Osteoblast (primary cell): Measurements from ENCODE around the gene NEDD4L. TPM values are rescaled to one million over a fixed set of nuclear protein-coding genes. Genes with fewer than 3 reads are reported as not detected.

Experiments used
- DNase-seq: peaks from one replicate; pipeline ENCODE4 v3.0.0; 2011; ENCODE audit warnings: low spot score, mixed read lengths; ENCODE audit not compliant: insufficient read length; ENCODE audit errors: missing footprints
- H2AFZ ChIP-seq: 2 replicates; pipeline ENCODE4 v1.6.0; 2011; ENCODE audit warnings: mild to moderate bottlenecking, low read length
- H3K27ac ChIP-seq: 2 replicates; pipeline ENCODE4 v1.5.1; 2011; ENCODE audit warnings: mild to moderate bottlenecking, low read depth, low read length, moderate library complexity
- H3K27me3 ChIP-seq: 2 replicates; pipeline ENCODE4 v1.6.0; 2012; ENCODE audit warnings: mild to moderate bottlenecking, control low read depth, inconsistent platforms, low read length, moderate library complexity; ENCODE audit not compliant: insufficient read depth
- H3K36me3 ChIP-seq: 2 replicates; pipeline ENCODE4 v1.5.1; 2011; ENCODE audit warnings: mild to moderate bottlenecking, low read length, control low read depth, moderate library complexity; ENCODE audit not compliant: insufficient read depth
- H3K4me1 ChIP-seq: 2 replicates; pipeline ENCODE4 v1.5.1; 2011; ENCODE audit warnings: mild to moderate bottlenecking, low read length, control low read depth, moderate library complexity; ENCODE audit not compliant: insufficient read depth
- H3K4me2 ChIP-seq: 2 replicates; pipeline ENCODE4 v1.6.0; 2011; ENCODE audit warnings: mild to moderate bottlenecking, low read length; ENCODE audit not compliant: insufficient read depth
- H3K4me3 ChIP-seq: fragments of 200-600 bp; sonication (generic); 3 replicates; pipeline ENCODE4 v1.5.1; 2012; ENCODE audit warnings: mild to moderate bottlenecking, low read length, inconsistent platforms; ENCODE audit not compliant: insufficient read depth
- H3K79me2 ChIP-seq: 2 replicates; pipeline ENCODE4 v1.6.0; 2012; ENCODE audit warnings: mild to moderate bottlenecking, low read length, control low read depth, inconsistent platforms; ENCODE audit not compliant: insufficient read depth
- H3K9me3 ChIP-seq: 2 replicates; pipeline ENCODE4 v1.5.1; 2011; ENCODE audit warnings: low read depth, low read length, control low read depth
- H4K20me1 ChIP-seq: 2 replicates; pipeline ENCODE4 v1.6.0; 2012; ENCODE audit warnings: mild to moderate bottlenecking, low read length, control low read depth; ENCODE audit not compliant: insufficient read depth
- CTCF ChIP-seq: IDR thresholded peaks from 2 replicates; pipeline ENCODE4 v1.5.1; 2011; ENCODE audit warnings: mild to moderate bottlenecking, low read depth, low read length, moderate library complexity; ENCODE audit errors: extremely low read depth
- total RNA-seq: library from RNA; depleted of rRNA; stranded (reverse); fragments of >200 nt; gene quantifications from 2 replicates; pipeline ENCODE4 v1.2.3, GENCODE V29; 2012

Gene NEDD4L
- total RNA-seq, 1 donor: 30.0 TPM

- H3K27me3 ChIP-seq: no peaks in the 10 kb centered on the region
- H3K79me2 ChIP-seq: no peaks in the 10 kb centered on the region
- H3K4me2 ChIP-seq: no peak overlapping the region
- TF ChIP-seq CTCF: no peak
- H2AFZ ChIP-seq: no peak overlapping the region
- H3K36me3 ChIP-seq: no peaks in the 10 kb centered on the region
- H3K9me3 ChIP-seq: no peaks in the 10 kb centered on the region
- DNase-seq: peak; percentile 71
- no peak overlapping the region for H3K4me3 ChIP-seq
- H3K27ac ChIP-seq: no peak overlapping the region
- H4K20me1 ChIP-seq: no peaks in the 10 kb centered on the region
- peaks cover 30% of the 10 kb centered on the region for H3K4me1 ChIP-seq
Observed at GRCh38 chr18:58394046-58394445, 350.0 kb downstream of the NEDD4L start.

GRCh38 chr18:58394602-58395425 is 350.8 kb downstream of the NEDD4L start:
- no peak for TF ChIP-seq CTCF
- no peaks in the 10 kb centered on the region for H3K9me3 ChIP-seq
- no peak for DNase-seq
- H3K79me2 ChIP-seq: no peaks in the 10 kb centered on the region
- peaks cover 30% of the 10 kb centered on the region for H3K4me1 ChIP-seq
- no peaks in the 10 kb centered on the region for H3K36me3 ChIP-seq
- no peak overlapping the region for H3K4me2 ChIP-seq
- no peak overlapping the region for H3K4me3 ChIP-seq
- no peak overlapping the region for H3K27ac ChIP-seq
- no peaks in the 10 kb centered on the region for H4K20me1 ChIP-seq
- no peaks in the 10 kb centered on the region for H3K27me3 ChIP-seq
- H2AFZ ChIP-seq: no peak overlapping the region

DNA sequence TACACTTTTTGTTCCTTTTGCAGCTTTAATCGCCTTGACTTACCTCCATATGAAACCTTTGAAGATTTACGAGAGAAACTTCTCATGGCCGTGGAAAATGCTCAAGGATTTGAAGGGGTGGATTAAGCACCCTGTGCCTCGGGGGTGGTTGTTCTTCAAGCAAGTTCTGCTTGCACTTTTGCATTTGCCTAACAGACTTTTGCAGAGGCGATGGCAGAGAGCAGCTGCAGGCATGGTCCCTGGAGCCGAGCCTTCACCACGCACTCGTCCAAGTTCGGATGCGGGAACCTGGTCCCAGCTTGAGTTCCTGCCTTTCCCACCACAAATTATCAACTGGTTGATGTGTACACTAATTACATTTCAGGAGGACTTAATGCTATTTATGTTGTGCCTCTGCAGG is 352.1 kb downstream of the NEDD4L start:
- H3K9me3 ChIP-seq: no peaks in the 10 kb centered on the region
- no peak for TF ChIP-seq CTCF
- H3K27ac ChIP-seq: no peak overlapping the region
- no peaks in the 10 kb centered on the region for H3K27me3 ChIP-seq
- H2AFZ ChIP-seq: no peak overlapping the region
- H3K4me3 ChIP-seq: no peak overlapping the region
- H3K4me2 ChIP-seq: no peak overlapping the region
- no peaks in the 10 kb centered on the region for H4K20me1 ChIP-seq
- H3K79me2 ChIP-seq: no peaks in the 10 kb centered on the region
- DNase-seq: no peak
- peaks cover 30% of the 10 kb centered on the region for H3K4me1 ChIP-seq
- H3K36me3 ChIP-seq: no peaks in the 10 kb centered on the region

DNA sequence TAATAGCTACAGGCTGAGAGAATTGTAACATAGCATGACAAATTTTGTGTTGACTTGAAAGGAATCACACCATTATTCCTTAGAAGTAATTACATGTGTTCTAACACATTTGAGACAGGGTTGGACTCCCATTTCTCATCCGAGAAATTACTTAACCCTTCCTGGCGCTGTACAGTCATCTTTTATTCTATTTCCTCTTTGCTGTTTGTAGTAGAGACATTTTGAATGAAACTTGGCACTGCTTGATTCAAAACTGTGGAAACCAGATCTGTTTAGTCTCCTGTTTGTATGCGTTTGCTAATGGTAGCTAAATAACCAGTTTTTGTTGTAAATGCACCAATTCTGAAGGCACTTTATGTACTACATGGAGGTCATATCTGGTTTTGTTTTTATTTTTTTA is 352.9 kb downstream of the NEDD4L start:
- H3K9me3 ChIP-seq: no peaks in the 10 kb centered on the region
- H3K4me1 ChIP-seq: peaks cover 26% of the 10 kb centered on the region
- no peak overlapping the region for H3K4me2 ChIP-seq
- H4K20me1 ChIP-seq: no peaks in the 10 kb centered on the region
- no peak overlapping the region for H3K4me3 ChIP-seq
- H3K27me3 ChIP-seq: no peaks in the 10 kb centered on the region
- H3K27ac ChIP-seq: no peak overlapping the region
- no peak overlapping the region for H2AFZ ChIP-seq
- H3K79me2 ChIP-seq: no peaks in the 10 kb centered on the region
- no peak for DNase-seq
- no peak for TF ChIP-seq CTCF
- no peaks in the 10 kb centered on the region for H3K36me3 ChIP-seq
